ENCODE results near the gene SNAPC1.
A peak's percentile ranks its signal among the peaks of the same experiment; 100 is the strongest.
"Not testable (repeated sequence)": the region's sequence is repeated elsewhere in the genome, so short reads cannot be mapped to it uniquely, and the experiment has no call there.

SNAPC1 gene

DNA sequence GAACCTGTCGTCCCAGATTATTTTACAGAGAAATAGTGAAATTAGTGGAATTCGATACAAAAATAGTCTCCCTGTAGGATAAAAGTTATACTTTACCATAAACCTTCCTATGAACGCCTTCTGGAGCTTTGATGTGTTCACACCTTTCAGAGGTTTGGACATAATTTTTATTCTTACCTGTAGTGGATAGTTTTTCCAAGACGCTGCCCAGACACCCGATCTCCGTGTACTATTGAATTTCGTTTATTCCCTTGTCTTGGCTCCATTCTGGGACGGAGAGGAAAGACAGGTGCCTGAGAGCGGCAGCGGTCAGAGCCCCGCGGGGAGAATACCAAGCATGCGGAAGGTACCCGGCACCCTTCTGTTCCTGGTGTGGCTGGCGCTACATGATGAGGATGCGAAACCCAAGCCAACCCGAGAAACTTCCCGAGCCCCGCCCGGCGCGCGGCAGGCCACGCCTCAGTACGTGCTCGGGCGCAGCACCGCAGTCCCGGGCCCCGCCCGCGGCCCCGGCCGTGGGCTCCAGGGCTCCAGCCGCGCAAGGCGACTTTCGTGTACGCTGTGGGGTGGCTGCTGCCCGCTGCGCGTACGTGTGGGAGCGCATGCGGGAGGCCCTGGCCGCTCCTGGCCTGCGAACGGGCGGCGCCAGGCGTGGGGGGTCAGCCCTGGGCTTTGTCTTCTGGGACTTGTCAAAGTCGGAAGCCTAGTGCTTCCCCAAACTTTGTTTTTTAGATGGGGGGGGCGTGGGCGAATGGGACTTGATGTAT is 11.3 kb upstream of the SNAPC1 start:
- DNase-seq (ENCODE audit: low spot score), result peak; percentile 87

DNA sequence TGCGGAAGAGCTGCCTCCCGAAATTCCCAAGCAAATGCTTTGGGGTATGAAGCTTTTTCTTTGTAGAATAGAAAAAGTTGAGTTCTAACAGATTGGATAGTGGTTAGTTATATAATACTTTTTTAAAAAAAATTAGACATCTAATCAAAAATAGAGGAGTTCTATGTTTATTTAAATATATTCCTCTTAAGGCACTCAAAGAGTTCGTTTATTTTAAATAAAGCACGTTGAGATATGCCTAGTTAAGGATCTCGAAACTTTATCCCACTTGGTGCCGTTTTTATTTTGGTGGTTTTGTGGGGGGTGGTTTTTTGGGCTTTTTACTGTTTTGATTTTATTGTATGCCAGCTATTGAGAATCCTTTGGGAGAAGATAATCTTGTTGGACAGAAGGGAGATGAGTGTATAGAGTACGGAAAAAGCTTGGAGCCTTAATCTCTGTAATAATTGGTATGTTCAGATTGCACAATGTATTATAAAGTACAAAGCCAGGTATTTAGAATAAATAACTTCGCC is 10.7 kb upstream of the SNAPC1 start:
- no peak for DNase-seq (ENCODE audit: low spot score)

DNA sequence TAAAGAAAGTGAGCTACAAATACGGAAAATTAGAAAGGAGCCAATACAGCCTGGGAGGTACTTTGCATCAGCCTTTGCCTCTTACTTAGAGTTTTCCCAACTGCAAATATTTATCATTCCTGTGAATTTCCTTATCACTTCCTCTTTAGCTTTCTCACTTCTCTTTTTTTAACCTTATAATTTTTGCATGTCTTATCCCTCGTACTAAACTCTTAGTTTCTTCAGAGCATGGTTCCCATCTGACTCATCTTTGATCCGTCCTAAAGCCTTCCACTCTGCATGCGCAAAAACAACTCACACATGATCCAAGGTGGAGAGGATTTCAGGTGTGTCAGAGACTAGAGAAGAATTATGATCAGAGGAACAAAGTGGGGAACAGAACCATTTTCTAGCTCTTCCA is 9.6 kb upstream of the SNAPC1 start:
- no peak for DNase-seq (ENCODE audit: low spot score)

DNA sequence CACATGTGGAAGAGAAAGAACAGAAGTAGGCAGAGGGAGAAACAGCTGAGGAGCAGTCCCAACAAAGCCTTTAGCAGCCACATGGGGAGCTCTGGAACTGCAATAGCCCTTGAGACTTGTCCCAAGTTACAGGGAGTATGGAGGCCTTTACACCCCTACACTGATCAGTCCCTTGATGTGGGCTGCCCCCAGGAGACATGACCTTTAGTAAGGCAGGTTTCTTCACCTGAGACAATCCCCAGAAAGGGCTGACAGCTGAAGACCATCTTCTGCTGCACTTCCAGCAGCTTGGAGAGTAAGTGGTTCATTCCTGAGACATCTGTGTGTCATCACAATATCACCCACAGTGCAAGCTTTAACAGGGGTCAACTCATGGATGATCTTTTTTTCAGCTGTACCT is 8.6 kb upstream of the SNAPC1 start:
- no peak for DNase-seq (ENCODE audit: low spot score)

DNA sequence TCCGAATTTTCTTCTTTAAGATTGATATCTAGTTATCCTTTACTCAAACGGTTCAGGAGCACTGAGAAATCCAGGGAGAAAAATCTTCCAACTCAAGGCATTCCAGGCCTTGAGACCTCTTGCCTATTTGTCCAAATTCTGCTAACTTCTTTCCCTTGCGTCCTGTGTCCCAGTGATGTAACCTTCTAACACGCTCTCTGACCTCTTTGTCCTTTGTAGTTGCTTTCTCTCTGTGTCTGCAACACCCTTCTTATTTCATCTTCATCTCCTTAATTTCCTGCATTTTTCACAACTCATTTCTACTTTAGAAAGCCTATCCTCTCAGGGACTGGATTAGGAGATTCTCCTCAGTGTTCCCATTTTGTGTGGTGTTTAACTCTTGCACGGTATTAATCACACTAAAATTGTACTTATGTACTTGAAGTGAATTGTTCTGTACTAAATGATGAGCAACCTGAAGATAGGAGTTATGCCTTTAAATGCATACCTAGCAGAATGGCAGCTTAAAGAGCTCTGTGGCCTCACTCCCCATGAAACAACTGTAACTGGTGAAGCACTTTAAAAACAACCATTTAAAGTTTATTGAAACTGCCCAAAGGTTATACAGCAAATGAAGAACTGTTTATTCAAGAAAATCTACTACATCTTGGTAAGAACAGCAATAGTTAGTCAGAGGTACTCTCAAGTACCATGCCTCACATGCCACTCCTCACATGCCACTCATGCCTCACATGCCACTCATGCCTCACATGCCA is 7.4 kb upstream of the SNAPC1 start:
- DNase-seq (ENCODE audit: low spot score), result peak; percentile 39

DNA sequence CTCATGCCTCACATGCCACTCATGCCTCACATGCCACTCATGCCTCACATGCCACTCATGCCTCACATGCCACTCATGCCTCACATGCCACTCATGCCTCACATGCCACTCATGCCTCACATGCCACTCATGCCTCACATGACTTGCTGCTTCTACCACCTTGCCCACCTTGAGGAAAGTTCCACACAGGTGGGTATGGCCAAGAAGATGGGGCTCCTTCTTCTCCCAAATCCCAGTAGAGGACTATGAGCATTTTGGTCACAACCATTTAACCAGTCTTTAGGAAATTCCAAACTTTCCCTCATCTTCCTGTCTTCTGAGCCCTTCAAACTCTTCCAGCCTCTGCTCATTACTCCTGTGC is 6.9 kb upstream of the SNAPC1 start:
- DNase-seq (ENCODE audit: low spot score), result not testable (repeated sequence)

DNA sequence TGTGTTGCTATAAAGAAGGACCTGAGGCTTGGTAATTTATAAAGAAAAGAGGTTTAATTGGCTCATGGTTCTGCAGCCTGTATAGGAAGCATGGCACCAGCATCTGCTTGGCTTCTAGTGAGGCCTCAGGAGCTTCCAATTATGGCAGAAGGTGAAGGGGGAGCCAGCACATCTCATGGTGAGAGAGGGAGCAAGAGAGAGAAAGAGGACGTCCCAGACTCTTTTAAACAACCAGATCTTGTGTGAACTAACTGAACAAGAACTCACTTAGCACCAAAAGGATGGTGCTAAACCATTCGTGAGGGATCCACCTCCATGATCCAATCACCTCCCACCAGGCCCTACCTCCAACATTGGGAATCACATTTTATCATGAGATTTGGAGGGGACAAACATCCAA is 6.1 kb upstream of the SNAPC1 start:
- no peak for DNase-seq (ENCODE audit: low spot score)

DNA sequence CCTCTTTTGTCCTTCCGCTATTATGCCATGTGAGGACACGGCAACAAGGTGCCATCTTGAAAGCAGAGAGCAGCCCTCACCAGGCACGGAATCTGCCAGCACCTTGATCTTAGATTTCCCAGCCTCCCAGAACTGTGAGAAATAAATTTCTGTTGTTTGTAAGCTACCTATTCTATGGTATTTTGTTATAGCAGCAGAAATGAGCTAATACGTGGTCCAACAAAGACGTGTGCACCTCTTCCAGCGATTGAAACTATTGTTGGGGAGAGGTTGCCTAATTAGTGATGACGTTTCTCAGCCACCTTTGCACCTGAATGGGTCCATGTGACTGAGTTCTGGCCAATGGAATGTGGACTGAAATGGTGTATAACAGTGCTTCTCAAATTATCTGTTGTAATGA is 2.3 kb upstream of the SNAPC1 start:
- DNase-seq (ENCODE audit: low spot score), result no peak

DNA sequence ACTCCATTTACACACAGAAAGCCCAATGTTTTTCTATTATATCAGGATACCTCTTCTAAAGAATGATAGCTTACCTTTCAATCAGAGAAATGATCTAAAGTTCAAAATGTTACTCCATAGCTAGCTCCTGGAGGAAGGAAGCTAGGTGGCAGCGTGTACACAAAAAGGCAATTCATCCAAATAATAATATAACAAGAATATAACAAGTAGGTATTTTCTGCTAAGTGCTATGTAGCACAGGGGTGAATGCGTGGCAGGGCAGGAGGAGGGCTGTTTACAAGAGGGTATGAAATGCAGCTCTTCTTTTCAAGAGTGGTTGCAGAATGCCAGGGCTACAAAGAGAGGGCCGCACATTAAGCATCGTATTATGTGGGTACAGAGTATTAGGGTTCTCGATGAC is 663 bp upstream of the SNAPC1 start:
- no peak for DNase-seq (ENCODE audit: low spot score)

DNA sequence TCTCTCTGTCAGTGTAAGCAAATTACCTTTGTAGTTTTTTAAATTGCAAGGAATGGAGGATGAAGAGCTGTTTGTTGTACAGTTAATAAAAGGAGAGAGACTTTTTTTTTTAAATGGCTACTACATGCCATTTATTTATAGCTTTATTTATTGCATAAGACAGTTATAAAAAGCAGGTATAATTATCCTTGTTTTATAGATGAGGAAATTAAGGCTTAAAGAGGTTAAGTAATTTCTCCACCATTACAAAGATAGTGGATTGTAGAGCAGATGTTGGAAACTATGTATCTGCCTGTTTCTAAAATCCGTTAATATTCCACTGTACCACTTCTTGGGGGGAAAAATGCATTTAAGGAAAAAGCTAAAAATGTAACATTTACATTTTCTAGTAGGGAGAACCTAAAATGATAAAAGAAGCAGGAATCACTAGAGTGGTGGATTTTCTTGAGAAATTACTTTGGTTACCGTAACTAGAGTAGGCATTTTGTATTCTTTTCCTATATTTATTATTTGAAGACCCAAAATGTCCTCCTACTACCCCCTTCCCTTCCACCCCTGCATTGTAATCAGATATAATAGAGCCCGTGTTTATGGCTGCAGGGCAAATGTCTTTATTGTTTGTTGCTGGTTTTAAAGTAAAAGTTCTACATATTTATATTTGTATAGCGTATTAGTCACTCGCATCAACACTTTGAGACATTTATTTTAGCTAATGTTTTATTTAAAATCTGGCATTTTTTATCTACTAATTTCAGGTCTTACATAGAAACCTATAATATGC is 2.3 kb downstream of the SNAPC1 start:
- no peak for DNase-seq (ENCODE audit: low spot score)

DNA sequence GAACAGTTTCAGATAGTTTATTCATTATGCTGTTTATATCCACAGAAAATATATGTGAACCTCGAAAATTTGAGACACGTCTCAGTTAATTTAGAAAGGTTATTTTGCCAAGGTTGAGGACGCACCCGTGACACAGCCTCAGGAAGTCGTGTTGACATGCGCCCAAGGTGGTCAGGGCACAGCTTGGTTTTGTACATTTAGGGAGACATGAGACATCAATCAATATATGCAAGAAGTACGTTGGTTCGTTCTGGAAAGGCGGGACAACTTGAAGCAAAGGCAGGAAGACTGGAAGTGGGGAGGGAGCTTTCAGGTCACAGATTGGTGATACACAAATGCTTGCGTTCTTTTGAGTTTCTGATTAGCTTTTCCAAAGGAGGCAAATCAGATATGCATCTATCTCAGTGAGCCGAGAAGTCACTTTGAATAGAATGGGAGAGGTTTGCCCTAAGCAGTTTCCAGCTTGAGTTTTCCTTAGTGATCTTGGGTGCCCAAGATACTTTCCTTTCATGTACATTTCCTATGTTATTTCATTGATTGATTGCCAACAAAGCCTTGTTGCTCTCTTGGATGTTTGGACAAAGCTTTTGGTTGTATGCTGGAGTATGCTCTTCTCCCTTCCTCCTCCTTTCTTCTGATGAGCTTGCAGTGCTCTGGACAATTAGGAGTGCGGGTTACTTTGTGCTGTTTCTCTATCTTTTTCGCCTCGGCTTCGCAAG is 3.2 kb downstream of the SNAPC1 start:
- DNase-seq (ENCODE audit: low spot score), result no peak

DNA sequence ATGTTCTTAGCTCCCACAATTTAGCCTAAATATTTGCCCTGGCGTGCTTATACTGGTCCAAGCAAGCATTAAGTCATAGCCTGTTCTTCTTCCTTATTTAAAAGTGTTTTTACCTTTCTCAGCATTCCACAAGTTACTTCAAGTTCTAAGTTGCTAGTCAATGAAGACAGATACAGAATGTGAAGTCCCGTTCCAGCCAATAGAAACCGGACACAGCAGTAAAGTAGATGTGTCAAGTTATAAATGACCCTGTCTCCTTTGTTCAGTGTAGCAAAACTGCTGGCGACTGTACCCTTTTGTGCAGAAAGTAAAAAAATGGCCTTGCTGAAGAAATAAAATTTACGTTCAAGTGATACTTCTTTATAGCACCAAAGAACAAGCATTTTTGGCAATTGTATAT is 3.9 kb downstream of the SNAPC1 start:
- DNase-seq (ENCODE audit: low spot score), result no peak

DNA sequence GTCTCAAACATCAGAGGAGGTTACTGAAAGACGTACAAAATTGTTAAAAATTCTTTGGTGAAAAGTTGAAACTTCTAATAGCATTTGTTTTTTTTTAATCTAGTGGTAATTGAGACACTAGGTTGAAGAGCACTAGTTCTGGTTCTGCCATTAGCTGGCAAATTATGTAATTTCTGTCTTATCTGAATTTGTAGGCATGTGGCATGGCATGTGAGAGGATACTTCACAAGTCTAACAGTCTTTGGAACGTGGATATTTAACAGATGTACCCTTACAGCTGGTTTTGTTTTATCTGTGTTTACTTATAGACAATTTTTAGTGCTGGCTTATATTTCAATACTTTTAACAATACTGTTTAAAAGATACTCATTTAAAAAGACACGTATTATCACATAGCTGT is 6.0 kb downstream of the SNAPC1 start:
- no peak for DNase-seq (ENCODE audit: low spot score)

DNA sequence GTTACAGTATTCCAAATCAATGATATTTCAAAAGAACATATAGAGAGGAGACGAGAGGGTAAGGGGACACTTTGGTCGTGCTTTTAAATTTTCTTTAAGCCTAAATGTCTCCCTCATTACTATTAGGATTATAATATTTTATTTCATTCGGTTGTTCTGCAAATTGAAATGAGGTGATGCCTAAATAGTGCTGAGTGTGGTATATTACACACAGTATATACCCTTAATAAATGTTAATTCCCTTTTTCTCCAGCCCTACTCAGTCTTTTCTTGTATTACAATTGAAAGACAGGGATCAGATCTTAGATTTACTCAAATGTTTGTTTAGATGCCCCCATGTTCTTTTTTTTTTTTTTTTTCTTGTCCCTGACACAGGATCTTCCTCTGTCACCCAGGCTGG is 7.7 kb downstream of the SNAPC1 start:
- DNase-seq (ENCODE audit: low spot score), result no peak

DNA sequence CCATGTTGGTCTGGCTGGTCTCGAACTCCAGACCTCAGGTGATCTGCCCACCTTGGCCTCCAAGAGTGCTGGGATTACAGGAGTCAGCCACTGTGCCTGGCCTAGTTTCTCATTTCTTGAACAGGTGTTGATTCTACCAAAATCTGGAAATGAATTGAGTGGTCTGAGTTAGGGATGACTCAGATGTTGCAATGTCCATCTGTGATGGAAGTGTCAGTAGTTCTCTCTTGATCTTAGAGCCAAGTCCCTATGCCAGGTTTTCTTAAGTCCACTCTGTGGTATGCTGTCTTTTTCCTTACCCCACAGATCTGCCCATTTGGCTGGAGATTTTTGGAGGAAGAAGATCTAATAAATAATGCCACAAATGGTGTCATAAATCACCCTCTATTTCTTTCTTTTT is 12.6 kb downstream of the SNAPC1 start:
- DNase-seq (ENCODE audit: low spot score), result no peak

DNA sequence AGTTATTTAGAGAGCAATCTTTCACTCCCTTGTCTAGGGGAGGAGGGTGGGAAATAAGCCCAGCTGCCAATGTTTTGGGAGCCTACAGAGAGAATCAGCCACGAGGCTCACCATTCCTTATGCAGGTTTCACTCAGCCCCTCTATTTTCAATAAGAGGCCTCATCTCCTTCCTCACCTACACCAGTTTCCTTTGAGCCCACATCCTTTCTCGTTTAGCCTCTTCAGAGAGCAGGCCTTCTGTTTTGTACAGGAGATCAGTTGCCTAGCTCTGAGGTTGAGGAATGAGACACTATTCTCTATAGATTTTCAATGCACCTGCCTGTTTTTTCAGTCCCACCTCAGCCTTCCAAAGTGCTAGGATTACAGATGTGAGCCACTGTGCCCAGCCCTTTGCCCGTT is 17.9 kb downstream of the SNAPC1 start:
- DNase-seq (ENCODE audit: low spot score), result no peak

DNA sequence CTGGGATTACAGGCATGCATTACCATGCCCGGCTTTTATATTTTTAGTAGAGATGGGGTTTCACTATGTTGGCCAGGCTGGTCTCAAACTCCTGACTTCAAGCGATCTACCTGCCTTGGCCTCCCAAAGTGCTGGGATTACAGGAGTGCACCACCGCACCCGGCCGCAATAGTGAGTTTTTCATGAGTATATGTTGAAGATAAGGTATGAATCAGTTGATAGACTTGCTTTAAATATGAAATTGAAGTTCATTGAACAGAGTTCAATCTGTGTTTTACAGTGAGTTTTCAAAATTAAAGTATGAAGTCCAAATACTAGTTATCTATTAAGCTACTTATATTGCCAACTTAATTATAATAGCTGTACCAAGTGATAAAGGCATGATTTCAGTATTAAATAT is 35.1 kb downstream of the SNAPC1 start:
- no peak for DNase-seq (ENCODE audit: low spot score)

DNA sequence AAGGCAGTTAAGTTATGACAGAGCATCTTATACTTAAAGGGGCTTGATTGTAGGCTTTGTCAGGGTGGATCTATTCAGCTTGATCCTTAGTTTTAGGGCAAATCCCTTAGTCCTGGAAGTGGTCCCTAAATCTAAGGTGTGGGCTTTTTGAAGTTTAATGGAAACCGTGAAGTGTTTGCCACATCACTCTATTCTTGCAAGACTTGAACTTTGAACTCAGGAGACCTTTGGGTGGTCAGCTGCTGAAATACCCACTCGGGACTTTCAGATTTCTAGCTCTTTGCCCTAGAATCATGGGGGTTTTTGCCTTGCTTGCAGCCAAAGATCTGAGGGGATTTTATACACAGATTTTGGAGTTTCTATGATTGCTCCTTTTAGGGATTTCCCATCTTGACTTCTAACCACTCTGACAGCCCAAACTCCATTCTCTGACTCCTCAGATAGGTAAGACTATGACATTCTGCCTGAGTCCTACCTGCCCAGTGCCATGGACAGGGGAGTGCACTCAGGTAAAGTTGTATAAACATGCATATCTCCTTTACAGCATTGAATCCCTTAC is 39.9 kb downstream of the SNAPC1 start:
- DNase-seq (ENCODE audit: low spot score), result no peak

DNA sequence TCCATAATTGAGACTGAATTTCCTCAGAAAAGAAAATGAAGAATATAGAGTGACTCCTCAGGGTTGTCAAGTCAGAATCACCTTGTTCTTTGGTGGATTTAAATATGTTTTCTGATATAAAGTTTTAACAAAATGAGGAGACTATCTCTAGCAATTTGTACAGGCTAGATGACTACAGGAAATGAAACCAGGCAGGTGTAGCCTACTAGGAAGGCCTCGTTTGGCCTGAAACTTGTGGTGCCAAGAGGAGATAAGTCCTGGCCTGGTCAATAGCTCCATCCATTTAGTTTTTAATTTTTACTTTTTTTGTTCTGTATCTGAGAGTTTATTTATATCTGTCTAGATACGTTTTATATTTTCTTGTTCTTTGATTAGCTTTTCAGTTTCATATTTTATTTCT is 41.5 kb downstream of the SNAPC1 start:
- no peak for DNase-seq (ENCODE audit: low spot score)

DNA sequence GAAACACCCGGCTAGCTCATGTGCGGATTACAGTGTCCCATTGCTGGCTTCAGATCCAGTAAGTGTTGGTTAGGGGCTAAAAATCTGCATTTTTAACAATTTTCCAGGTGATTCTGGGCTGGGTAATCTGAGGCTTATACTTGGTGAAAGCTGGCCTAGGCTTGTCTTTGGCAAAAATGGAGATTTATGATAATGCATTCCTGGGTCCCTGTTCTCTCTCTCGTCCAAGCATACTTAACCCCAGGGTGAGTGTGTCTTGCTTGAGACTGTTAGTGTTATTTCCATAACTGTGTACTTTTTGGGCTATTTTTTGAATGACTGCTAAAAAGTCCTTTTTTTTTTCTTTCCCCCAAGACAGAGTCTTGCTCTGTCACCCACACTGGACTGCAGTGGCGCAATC is 43.2 kb downstream of the SNAPC1 start:
- DNase-seq (ENCODE audit: low spot score), result no peak

DNA sequence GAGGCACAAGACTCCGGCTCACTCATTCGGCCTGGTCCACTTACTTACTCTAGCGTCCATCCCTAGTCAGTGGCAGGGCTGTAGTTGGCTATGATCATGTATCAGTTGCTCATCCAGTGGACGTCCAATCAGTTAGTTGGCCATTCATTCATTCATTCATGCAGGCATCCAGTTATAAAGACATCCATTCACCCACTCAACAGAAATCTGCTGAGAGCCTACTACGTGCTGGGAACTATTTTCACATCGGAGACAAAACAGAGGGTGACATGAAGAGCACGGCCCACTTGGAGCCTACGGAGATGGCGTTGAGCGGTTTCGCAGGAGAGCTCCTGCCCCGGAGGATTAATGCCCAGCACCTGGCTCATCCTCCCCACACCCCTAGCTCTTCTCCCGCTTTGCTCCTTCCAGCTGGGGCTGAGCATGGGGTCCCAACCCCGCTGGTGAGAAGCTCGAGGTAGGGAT is 49.7 kb downstream of the SNAPC1 start:
- DNase-seq (ENCODE audit: low spot score), result no peak
